Thoracic aorta (tissue), 2 donors: ENCODE measurements around the gene CDK5. TPM values are rescaled to one million over a fixed set of nuclear protein-coding genes. Genes with fewer than 3 reads are reported as not detected.

Experiments used
- ATAC-seq: fragments of 150-250 bp; one replicate; pipeline ENCODE4 v1.8.0; 2017; ENCODE audit warnings: low read depth; ENCODE audit not compliant: insufficient number of reproducible peaks, low FRiP score
- DNase-seq: peaks from one replicate; pipeline ENCODE4 v3.0.0-alpha.2; 2020; ENCODE audit warnings: low spot score
- H3K27ac ChIP-seq, 2 donors: fragments of 200-600 bp; sonication (generic); 1 replicate in 1 of 2; 2 replicates in 1 of 2; pipeline ENCODE4 v1.5.1; 2016; ENCODE audit warnings: mild to moderate bottlenecking in 2 of 2, moderate library complexity in 2 of 2
- H3K27me3 ChIP-seq: fragments of 200-600 bp; sonication (generic); replicated peaks from 2 replicates; pipeline ENCODE4 v1.6.0; 2016; ENCODE audit warnings: mild to moderate bottlenecking; ENCODE audit not compliant: insufficient read depth
- H3K36me3 ChIP-seq: fragments of 200-600 bp; sonication (generic); one replicate; pipeline ENCODE4 v1.5.1; 2016
- H3K4me1 ChIP-seq, 2 donors: fragments of 200-600 bp; sonication (generic); 1 replicate in 1 of 2; 2 replicates in 1 of 2; pipeline versions ENCODE4 v1.5.1 to v1.6.0; 2016; ENCODE audit warnings: low read depth in 2 of 2, mild to moderate bottlenecking in 1 of 2; ENCODE audit not compliant: control insufficient read depth in 1 of 2
- H3K4me3 ChIP-seq: fragments of 200-600 bp; sonication (generic); 2 replicates; pipeline ENCODE4 v1.5.1; 2016; ENCODE audit warnings: mild to moderate bottlenecking
- H3K9me3 ChIP-seq: fragments of 200-600 bp; sonication (generic); 2 replicates; pipeline ENCODE4 v1.5.1; 2016
- CTCF ChIP-seq: fragments of 200-600 bp; sonication (generic); IDR thresholded peaks from one replicate; pipeline ENCODE4 v1.5.1; 2019; ENCODE audit warnings: antibody characterized with exemption
- total RNA-seq, 2 donors: library from RNA; depleted of rRNA; stranded (reverse); fragments of >200 nt; gene quantifications; one replicate each; pipeline versions ENCODE4 v1.1.0 to v1.2.3, GENCODE V29; 2016

CDK5 gene
- total RNA-seq, 2 donors from 2014 or later = 1.8 to 3.1 TPM

DNA sequence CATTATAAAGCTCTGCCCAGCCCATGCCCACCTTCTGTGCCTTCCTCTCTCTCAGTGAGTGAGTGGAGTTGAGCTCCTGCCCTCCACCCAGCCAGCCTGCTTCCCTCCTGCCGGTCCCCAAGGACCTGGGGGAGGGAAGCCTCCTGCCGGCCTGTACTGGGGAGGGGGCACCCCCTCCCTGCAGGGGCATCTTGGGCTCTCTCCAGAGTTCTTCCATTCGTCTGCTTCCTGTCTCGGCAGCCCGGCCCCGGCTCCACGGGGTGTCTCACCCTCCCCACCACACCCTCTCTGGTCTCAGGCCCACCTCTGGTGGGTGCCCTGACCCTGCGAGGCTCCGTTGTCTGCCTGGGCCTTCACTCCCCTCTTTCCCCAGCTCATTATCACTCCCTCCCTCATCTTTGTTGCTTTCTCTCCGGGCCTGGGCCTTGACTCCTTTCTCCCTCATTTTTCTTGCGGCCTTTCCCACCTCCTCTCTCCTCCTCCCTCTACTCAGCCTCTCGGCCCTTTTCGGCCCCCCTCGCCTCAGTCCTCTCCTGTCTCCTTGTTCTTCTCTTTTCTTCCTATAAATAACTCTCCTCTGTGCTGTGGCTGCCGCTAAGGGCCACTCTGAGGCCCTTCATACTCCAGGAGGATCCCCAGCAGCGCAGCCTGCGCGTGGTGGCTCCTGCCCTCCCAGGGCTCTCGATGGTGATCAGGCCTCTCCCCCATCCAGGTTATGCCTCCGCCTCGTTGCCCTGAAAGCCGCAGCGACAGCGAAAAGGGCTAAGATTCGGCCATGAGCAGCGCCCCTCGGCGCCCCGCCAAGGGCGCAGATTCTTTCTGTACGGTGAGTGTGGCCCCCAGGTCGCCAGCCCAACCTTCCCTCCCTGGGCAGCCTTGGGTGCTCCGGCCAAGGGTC is 3.8 kb upstream of the CDK5 start:
- no peak for ATAC-seq
- H3K27ac ChIP-seq = peak overlapping the region in 1 of 2 donors; percentile 97
- H3K4me3 ChIP-seq = peak overlapping the region; percentile 98
- no peak for TF ChIP-seq CTCF
- no peak for DNase-seq
- H3K4me1 ChIP-seq = peaks cover 37 to 54% of the 10 kb centered on the region in 2 donors
- no peaks in the 10 kb centered on the region for H3K9me3 ChIP-seq
- peaks cover 16% of the 10 kb centered on the region for H3K36me3 ChIP-seq
- no peaks in the 10 kb centered on the region for H3K27me3 ChIP-seq

- peaks cover 37 to 56% of the 10 kb centered on the region in 2 donors for H3K4me1 ChIP-seq
- no peaks in the 10 kb centered on the region for H3K9me3 ChIP-seq
- peaks cover 11% of the 10 kb centered on the region for H3K36me3 ChIP-seq
- TF ChIP-seq CTCF = no peak
- peak overlapping the region; percentile 98 for H3K4me3 ChIP-seq
- no peaks in the 10 kb centered on the region for H3K27me3 ChIP-seq
- ATAC-seq (no peak), DNase-seq (no peak)
- peak overlapping the region; percentile 43 to 97 for H3K27ac ChIP-seq
Observed at GRCh38 chr7:151060416-151061212, 2.9 kb upstream of the CDK5 start.

GRCh38 chr7:151060113-151060415 is 2.4 kb upstream of the CDK5 start:
- ATAC-seq = no peak
- TF ChIP-seq CTCF = no peak
- H3K9me3 ChIP-seq = no peaks in the 10 kb centered on the region
- DNase-seq = no peak
- H3K27ac ChIP-seq = peak overlapping the region; percentile 43 to 97
- H3K4me1 ChIP-seq = peaks cover 37 to 56% of the 10 kb centered on the region in 2 donors
- H3K4me3 ChIP-seq = peak overlapping the region; percentile 98
- no peaks in the 10 kb centered on the region for H3K27me3 ChIP-seq
- H3K36me3 ChIP-seq = peaks cover 6% of the 10 kb centered on the region

DNA sequence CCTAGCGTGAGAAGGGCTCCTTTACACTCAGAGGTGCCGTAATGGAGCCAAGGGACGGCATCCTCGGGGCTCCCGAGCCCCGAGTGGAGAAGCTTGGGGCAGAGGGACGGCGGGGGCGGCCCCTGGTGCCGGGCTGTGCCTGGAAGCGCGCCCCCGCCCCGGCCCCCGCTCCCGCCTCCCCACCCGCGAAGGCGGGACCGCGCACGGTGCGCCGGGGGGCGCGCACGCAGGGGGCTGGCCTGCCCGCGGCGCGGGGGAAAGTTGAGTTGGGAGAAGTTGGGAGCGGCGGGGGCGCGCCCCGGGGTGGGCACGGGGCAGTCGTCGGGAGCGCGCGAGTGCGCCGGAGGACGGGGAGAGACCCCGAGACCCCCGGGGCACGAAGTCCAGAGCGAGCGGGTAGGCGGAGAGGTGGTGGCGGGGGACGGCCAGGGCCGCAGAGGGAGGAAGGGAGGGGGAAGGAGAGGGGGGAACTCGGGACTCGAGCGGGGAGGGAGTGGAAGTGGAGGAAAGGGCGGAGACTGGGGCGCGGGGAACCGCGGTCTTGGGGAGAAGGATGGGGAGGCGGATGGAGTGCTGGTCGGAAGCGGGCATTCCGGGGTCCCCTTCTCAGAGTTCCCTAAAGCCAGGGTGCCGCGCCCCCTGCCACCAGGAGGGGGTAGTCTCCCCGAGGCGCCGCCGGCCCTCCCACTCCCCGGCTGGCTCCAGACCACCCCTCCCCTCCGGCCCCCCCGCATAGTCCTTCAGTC is 1.8 kb upstream of the CDK5 start, which contains the start of gene SLC4A2:
Gene SLC4A2, plus strand, starts transcription at position 223 of the 746 bp plus-strand sequence. CDS start 2,399 bp downstream, outside the sequence.
- Histone ChIP-seq H3K27ac (peak within 1 kb of the TSS; percentile 81 to 97), H3K4me3 (peak within 1 kb of the TSS; percentile 98), H3K27me3 (no peaks in the 10 kb centered on the region), H3K9me3 (no peaks in the 10 kb centered on the region), H3K4me1 (peaks cover 37 to 56% of the 10 kb centered on the region in 2 donors), H3K36me3 (peaks cover 2% of the 10 kb centered on the region)
- ATAC-seq (peak; percentile 16), DNase-seq (peak; percentile 36)
- TF ChIP-seq CTCF = peak; percentile 55
